ENCODE results near the gene MCTP1.

- TF ChIP-seq, protein P1, sequence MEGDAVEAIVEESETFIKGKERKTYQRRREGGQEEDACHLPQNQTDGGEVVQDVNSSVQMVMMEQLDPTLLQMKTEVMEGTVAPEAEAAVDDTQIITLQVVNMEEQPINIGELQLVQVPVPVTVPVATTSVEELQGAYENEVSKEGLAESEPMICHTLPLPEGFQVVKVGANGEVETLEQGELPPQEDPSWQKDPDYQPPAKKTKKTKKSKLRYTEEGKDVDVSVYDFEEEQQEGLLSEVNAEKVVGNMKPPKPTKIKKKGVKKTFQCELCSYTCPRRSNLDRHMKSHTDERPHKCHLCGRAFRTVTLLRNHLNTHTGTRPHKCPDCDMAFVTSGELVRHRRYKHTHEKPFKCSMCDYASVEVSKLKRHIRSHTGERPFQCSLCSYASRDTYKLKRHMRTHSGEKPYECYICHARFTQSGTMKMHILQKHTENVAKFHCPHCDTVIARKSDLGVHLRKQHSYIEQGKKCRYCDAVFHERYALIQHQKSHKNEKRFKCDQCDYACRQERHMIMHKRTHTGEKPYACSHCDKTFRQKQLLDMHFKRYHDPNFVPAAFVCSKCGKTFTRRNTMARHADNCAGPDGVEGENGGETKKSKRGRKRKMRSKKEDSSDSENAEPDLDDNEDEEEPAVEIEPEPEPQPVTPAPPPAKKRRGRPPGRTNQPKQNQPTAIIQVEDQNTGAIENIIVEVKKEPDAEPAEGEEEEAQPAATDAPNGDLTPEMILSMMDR (IDR thresholded peaks at IDR 0.05 in 4 of 5, conservative IDR thresholded peaks at IDR 0.05 in 1 of 5), result no peak
- TF ChIP-seq POLR2A (IDR thresholded peaks at IDR 0.05), result no peak
These were observed 4.3 kb downstream of the MCTP1 start for GRCh38 chr5:95280401-95281095.
